ENCODE measurements around the gene GMNC.

GRCh38 chr3:190809351-190809750 lies 53.1 kb downstream of the GMNC start:
- no peak for TF ChIP-seq CTCF (optimal IDR thresholded peaks at IDR 0.05 in 1 of 3, IDR thresholded peaks at IDR 0.05 in 1 of 3, conservative IDR thresholded peaks at IDR 0.05 in 1 of 3; ENCODE audit: extremely low read depth in 1 of 3, insufficient read depth in 2 of 3, low read length in 3 of 3)
- TF ChIP-seq EZH2 (IDR thresholded peaks at IDR 0.05; ENCODE audit: low read length), result no peak
